Measurements from ENCODE around the gene KLF11. TPM values are rescaled to one million over a fixed set of nuclear protein-coding genes. Genes with fewer than 3 reads are reported as not detected.

KLF11 gene
- total and polyA plus RNA-seq, 2 of the 8 experiments (the other 6 are each of a cell fraction or from before 2014, with no cell fraction given), result 6.4 to 10.1 TPM

- Histone ChIP-seq H3K4ac (replicated peaks; ENCODE audit: insufficient read length, low read depth, low read length) (no peak overlapping the region), H3K56ac (replicated peaks; ENCODE audit: insufficient read length, low read depth, low read length) (no peak overlapping the region), H2AFZ (ENCODE audit: low read length) (no peak overlapping the region), H3K79me2 (ENCODE audit: control insufficient read depth in 1 of 2, insufficient read depth in 2 of 2, low read length in 2 of 2) (no peaks in the 10 kb centered on the region), H3K27me3 (replicated peaks in 1 of 4; ENCODE audit: control insufficient read depth in 3 of 4, extremely low read depth in 1 of 4, insufficient read depth in 3 of 4, low read length in 3 of 4) (no peaks in the 10 kb centered on the region), H4K91ac (replicated peaks; ENCODE audit: insufficient read length, low read length) (no peak overlapping the region), H3K4me3 (ENCODE audit: extremely low read depth in 1 of 4, insufficient read depth in 2 of 4, low read depth in 3 of 4, low read length in 4 of 4) (no peak overlapping the region), H4K5ac (ENCODE audit: insufficient read length, low read depth, low read length) (no peak overlapping the region), H2BK20ac (ENCODE audit: low read length) (no peak overlapping the region), H3K36me3 (ENCODE audit: control insufficient read depth in 2 of 4, insufficient read depth in 4 of 4, low read length in 3 of 4) (no peaks in the 10 kb centered on the region), H2BK15ac (ENCODE audit: low read length) (no peak overlapping the region), H3K9me3 (ENCODE audit: insufficient read depth in 2 of 2, low read depth in 1 of 2, low read length in 1 of 2) (no peaks in the 10 kb centered on the region), H3K79me1 (ENCODE audit: low read depth, low read length) (no peaks in the 10 kb centered on the region), H3K27ac (ENCODE audit: low read depth, low read length) (no peak overlapping the region), H2BK120ac (replicated peaks; ENCODE audit: low read depth, low read length) (no peak overlapping the region), H4K20me1 (replicated peaks in 1 of 2; ENCODE audit: control insufficient read depth in 1 of 2, insufficient read depth in 2 of 2, low read length in 2 of 2) (no peaks in the 10 kb centered on the region), H2AK5ac (ENCODE audit: low read depth, low read length) (no peak overlapping the region), H2BK12ac (ENCODE audit: low read depth, low read length) (no peak overlapping the region), H3K4me1 (replicated peaks in 1 of 4; ENCODE audit: control insufficient read depth in 3 of 4, insufficient read depth in 4 of 4, low read length in 3 of 4) (peaks cover 0 to 4% (median under 1%) of the 10 kb centered on the region in 4 experiments; a peak in 1 of 7 replicates), H4K8ac (ENCODE audit: extremely low read depth, insufficient read depth, low read length) (no peak overlapping the region), H3K18ac (ENCODE audit: extremely low read depth, low read length) (no peak overlapping the region), H3K4me2 (ENCODE audit: insufficient read depth in 1 of 2, low read depth in 2 of 2, low read length in 2 of 2) (no peak overlapping the region), H3K23ac (ENCODE audit: insufficient read length) (no peak overlapping the region), H3K14ac (ENCODE audit: insufficient read length) (no peak overlapping the region), H3K23me2 (ENCODE audit: low read depth, low read length) (no peaks in the 10 kb centered on the region), H3K9ac (replicated peaks in 1 of 4; ENCODE audit: extremely low read depth in 1 of 4, low read depth in 3 of 4, low read length in 3 of 4) (no peak overlapping the region), H2BK5ac (ENCODE audit: low read depth, low read length) (no peak overlapping the region)
- DNase-seq (ENCODE audit: low read depth in 1 of 2, low spot score in 2 of 2) (no peak), FAIRE-seq (no peak)
- ChIA-PET POLR2A (ENCODE audit: partially characterized antibody) (interaction anchor here (1.2 kb wide), 1 partner anchor 18 kb away, joined by 3 read pairs; no protein-coding TSS in a partner anchor), CTCF (ENCODE audit: partially characterized antibody) (interaction anchor here (1.3 to 2.2 kb wide), 3 partner anchors 13 to 201 kb away, joined by 4 to 9 read pairs (median 7); no protein-coding TSS in a partner anchor)
- 87% methylated on average over 8 of the region's 8 CpGs; no CpG with 5 or more reads in 1 of the 2 experiments for WGBS, 2 experiments (ENCODE audit: extremely low coverage in 1 of 2, insufficient coverage in 1 of 2, insufficient read length in 1 of 2, insufficient replicate concordance in 2 of 2, low coverage in 1 of 2, low lambda C conversion rate in 2 of 2, missing lambda C conversion rate in 1 of 2)
These were observed 42.8 kb upstream of the KLF11 start for GRCh38 chr2:10000541-10000940.
